Jurkat, Clone E6-1 (cell line): Measurements from ENCODE around the gene TMEM134.

Experiments used
- DNase-seq: peaks from one replicate; pipeline ENCODE4 v3.0.0-alpha.2; 2011; ENCODE audit warnings: low read depth, low spot score
- H3K4me3 ChIP-seq: 2 replicates; pipeline ENCODE4 v1.5.1; 2011; ENCODE audit warnings: mild to moderate bottlenecking, low read length, control low read depth, moderate library complexity

TMEM134 gene

DNA sequence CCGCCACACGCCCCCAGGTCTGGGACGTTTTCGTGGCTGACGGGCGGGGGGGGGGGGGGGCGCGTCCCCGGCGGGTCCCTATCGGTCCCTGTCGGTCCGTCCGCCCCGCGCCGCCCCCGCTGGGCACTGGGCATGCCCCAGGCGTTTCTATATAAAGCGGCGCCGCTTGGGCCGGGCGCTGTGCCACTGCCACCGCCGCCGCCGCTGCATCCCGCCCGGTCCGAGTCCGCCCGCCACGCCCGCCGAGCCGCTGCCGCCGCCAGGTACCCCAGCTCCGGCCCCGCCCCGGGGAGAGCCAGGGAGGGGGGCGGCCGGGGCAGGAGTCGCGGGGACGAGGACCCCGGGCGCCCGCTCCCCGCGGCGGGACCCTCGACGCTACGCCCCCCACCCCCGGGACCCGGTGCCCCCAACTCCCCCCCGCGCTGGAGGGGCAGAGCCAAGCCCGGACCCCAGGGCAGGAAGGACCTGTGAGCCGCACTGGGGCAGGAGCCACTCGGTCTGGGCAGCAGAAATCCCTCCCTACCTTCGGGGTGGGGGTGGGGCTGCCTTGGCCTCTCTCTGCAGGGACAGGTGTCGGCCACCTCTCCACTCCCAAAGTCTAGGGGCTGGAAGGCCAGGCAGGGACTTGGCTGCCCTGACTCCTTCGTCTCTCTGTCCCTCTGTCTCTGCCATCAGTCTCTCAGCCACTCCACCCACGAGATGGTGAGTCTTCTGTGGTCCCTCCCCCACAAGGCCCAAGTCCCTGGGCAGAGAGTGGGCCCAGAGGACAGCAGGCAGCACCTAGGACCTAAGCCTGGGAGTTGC is 53.3 kb downstream of the TMEM134 start, which contains the start of gene CARNS1:
Gene CARNS1, plus strand, starts transcription at position 178 of the 804 bp plus-strand sequence. Its CDS starts 522 bp downstream, at position 700.
- H3K4me3 ChIP-seq = no peak within 1 kb of the TSS
- no peak for DNase-seq

- peak; percentile 54 for DNase-seq
- no peak overlapping the region for H3K4me3 ChIP-seq
Observed at GRCh38 chr11:67413266-67413849, 55.7 kb downstream of the TMEM134 start.

GRCh38 chr11:67412495-67413179 is 56.4 kb downstream of the TMEM134 start:
- DNase-seq = no peak
- no peak overlapping the region for H3K4me3 ChIP-seq

DNA sequence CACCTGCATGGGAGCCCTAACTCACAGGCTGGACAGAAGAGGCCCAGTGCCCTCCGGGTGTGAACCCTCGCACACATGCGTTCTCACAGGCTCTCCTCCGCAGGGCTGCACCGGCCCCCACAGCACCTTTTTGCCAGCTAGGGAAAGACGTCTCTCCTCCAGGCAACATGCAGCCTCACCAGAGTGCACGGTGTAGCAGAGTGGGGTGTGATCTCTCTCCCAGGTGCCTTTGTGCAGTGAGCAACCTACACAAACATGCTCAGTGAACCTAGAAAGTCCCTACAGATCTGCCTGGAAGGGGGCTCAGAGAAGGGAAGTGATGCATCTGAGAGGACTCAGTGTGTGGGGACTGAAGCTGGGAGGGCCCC is 57.3 kb downstream of the TMEM134 start:
- DNase-seq = no peak
- H3K4me3 ChIP-seq = no peak overlapping the region
